HG03196 (cell line): Measurements from ENCODE around the gene ZBTB8A.

Experiments
- ATAC-seq: cut with Tn5 transposase; IDR thresholded peaks from one replicate; pipeline ENCODE4 v1.9.1; 2021; ENCODE audit not compliant: unreplicated experiment

The ZBTB8A gene

DNA sequence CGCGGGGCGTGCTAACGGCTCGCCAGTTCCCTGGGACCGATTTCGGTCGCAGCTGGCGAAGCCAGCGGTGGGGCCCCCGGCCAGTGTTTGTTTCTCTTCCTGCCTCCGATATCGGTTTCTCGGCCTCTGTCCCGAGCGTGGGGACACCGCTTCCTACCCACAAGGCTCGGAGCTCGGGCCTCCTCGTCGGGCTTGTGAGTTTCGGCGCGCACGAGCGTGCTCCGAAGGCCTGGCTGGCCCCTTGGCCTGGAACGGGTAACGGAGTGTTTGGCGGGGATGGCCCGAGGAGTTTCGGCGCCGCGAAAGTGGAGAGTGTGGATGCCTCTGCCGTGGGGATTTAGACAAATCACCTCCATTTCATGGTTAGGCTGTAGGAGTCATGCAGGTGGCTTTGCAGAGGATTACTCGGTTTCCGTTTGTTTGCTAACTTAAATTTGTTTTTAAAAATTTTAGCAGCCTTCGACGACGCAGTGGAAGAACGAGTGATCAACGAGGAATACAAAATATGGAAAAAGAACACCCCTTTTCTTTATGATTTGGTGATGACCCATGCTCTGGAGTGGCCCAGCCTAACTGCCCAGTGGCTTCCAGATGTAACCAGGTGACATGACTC is 112.3 kb downstream of the ZBTB8A start:
- peak; percentile 24 for ATAC-seq

DNA sequence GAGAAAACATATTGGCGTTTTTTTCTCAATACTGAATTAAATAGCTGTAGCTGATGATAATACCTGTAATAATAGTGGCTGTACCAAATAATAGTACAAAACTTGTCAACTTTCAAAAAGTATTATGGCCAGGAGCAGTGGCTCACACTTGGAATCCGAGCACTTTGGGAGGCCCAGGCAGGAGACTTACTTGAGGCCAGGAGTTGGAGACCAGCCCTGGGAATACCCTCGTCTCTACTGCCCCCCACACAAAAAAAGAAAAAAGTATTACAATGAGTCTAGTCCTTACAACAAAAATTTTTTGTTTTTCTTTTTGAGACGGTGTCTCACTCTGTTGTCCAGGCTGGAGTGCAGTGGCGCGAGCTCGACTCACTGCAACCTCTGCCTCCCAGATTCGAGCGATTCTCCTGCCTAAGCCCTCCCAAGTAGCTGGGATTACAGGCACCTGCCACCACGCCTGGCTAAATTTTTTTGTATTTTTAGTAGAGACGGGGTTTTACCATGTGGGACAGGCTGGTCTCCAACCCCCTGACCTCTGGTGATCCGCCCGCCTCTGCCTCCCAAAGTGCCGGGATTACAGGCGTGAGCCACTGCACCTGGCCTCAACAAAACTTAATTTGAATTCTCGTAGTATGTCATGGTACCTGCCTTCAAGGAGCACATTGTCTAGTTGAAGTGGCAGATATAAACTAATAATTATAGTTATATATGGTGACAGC is 113.2 kb downstream of the ZBTB8A start:
- ATAC-seq, result no peak
